Panc1 (cell line): ENCODE measurements around the gene TBC1D22B.

Source experiments
- CTCF ChIP-seq: fragments of 450-650 bp; IDR thresholded peaks from 2 replicates; pipeline ENCODE4 v1.5.1; 2017; ENCODE audit warnings: mild to moderate bottlenecking
- POLR2AphosphoS5 ChIP-seq: IDR thresholded peaks from 2 replicates; pipeline ENCODE4 v1.6.1; 2012; ENCODE audit warnings: mild to moderate bottlenecking, low read depth, low read length, moderate library complexity

- TF ChIP-seq CTCF (no peak), POLR2AphosphoS5 (no peak)
Measured at GRCh38 chr6:37293426-37293825, 35.9 kb downstream of the TBC1D22B start.
